Measurements from ENCODE around the gene C1QTNF5.

The C1QTNF5 gene

DNA sequence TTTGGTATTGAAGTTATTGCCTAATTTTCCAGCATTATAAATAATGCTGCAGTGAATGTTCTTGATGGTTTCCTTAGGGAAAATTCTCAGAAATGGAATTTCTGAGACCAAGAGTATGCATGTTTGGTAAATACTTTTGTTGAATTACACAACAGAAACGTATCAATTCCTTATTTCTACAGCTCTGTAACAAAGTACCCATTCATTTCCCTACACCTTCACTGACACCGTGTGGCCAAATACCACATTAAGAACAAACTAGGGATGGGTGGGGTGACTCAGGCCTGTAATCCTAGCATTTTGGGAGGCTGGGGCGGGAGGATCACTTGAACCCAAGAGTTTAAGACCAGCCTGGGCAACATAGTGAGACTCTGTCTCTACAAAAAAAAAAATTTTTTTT lies 45.5 kb downstream of the C1QTNF5 start:
- peak; percentile 31 for DNase-seq (ENCODE audit: low spot score)

- DNase-seq (ENCODE audit: low spot score) = no peak
These were observed 47.2 kb downstream of the C1QTNF5 start for GRCh38 chr11:119293461-119293860.

DNA sequence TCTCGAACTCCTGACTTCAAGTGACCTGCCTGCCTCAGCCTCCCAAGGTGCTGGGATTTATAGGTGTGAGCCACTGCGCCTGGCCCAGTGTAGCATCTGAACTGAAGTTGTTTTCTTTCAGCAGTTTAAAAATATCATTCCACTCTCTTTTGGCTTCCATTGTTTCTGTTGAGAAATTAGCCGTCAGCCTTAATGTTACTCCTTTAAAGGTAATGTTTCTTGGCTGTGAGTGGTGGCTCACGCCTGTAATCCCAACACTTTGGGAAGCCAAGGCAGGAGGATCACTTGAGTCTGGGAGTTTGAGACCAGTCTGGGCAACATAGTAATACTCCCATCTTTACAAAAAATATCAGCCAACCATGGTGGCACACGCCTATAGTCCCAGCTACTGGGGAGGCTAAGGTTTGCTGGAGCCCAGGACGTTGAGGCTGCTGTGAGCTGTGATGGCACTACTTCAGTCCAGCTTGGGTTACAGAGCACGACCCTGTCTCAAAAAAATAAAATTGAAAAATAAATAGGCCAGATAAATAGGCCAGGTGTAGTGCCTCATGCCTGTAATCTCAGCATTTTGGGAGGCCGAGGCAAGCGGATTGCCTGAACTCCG lies 49.7 kb downstream of the C1QTNF5 start:
- no peak for DNase-seq (ENCODE audit: low spot score)

Measured in NAMALWA (cell line).